Endothelial cell of umbilical vein (primary cell): ENCODE data around the gene KCNA3. TPM values are rescaled to one million over a fixed set of nuclear protein-coding genes. Genes with fewer than 3 reads are reported as not detected.

ENCODE experiments used
- BruUV-seq: library from RNA; stranded (reverse); fragments of 400-500 nt; replicated peaks from 2 replicates; lab custom pipeline; 2021; lab: Mats Ljungman, UMichigan
- CTCF ChIA-PET: fragments of 300-600, 350-600 bp; sonication (Branson Sonifier 250); formaldehyde crosslinking; loops from one replicate; lab custom pipeline; 2021; ENCODE audit warnings: antibody characterized with exemption, inconsistent platforms; lab: Charles Lee
- POLR2A ChIA-PET: fragments of 300-600, 350-600 bp; sonication (Branson Sonifier 250); formaldehyde crosslinking; loops from one replicate; lab custom pipeline; 2021; ENCODE audit warnings: antibody characterized with exemption, inconsistent platforms; lab: Charles Lee
- DNase-seq: peaks from one replicate; pipeline ENCODE4 v3.0.0-alpha.2; 2011; ENCODE audit warnings: low read depth, low spot score
- FAIRE-seq: peaks from 2 replicates; lab custom pipeline; 2011; peaks lifted over from hg19 to GRCh38; lab: Jason Lieb, UNC
- H2AFZ ChIP-seq: 2 replicates; pipeline ENCODE4 v1.6.0; 2012; ENCODE audit warnings: low read depth, low read length, control low read depth, inconsistent platforms
- H3K27ac ChIP-seq: 2 replicates; pipeline ENCODE4 v1.5.1; 2011; ENCODE audit warnings: low read depth, mild to moderate bottlenecking, control low read depth, low read length, moderate library complexity; ENCODE audit not compliant: insufficient read depth
- H3K27me3 ChIP-seq, 2 experiments: 2 replicates each; pipeline versions ENCODE4 v1.6.0 to v1.6.1; 2011; ENCODE audit warnings: low read length in 2 of 2, mixed read lengths in 1 of 2; ENCODE audit not compliant: control insufficient read depth in 2 of 2, insufficient read depth in 2 of 2
- H3K36me3 ChIP-seq, 2 experiments: 2 replicates in 1 of 2; 3 replicates in 1 of 2; pipeline ENCODE4 v1.5.1; 2011; ENCODE audit warnings: low read length in 2 of 2, mild to moderate bottlenecking in 1 of 2, moderate library complexity in 1 of 2; ENCODE audit not compliant: control insufficient read depth in 2 of 2, insufficient read depth in 2 of 2; ENCODE audit errors: extremely low read depth in 1 of 2
- H3K4me1 ChIP-seq: 3 replicates; pipeline ENCODE4 v1.5.1; 2011; ENCODE audit warnings: mild to moderate bottlenecking, low read length; ENCODE audit not compliant: control insufficient read depth, insufficient read depth; ENCODE audit errors: extremely low read depth
- H3K4me2 ChIP-seq: 2 replicates; pipeline ENCODE4 v1.6.1; 2011; ENCODE audit warnings: low read length, control low read depth, mixed read lengths; ENCODE audit not compliant: insufficient read depth
- H3K4me3 ChIP-seq, 3 experiments: fragments of 200-600 bp in 1 of 3; sonication (generic), shearing (Covaris generic) in 1 of 3; replicated peaks in 1 of 3; 2 replicates each; pipeline ENCODE4 v1.5.1; 2011 to 2016; ENCODE audit warnings: control low read depth in 3 of 3, low read length in 3 of 3, mild to moderate bottlenecking in 2 of 3, inconsistent platforms in 1 of 3, low read depth in 1 of 3, moderate library complexity in 1 of 3; ENCODE audit not compliant: insufficient read depth in 1 of 3
- H3K79me2 ChIP-seq: 2 replicates; pipeline ENCODE4 v1.6.0; 2012; ENCODE audit warnings: low read length, inconsistent platforms; ENCODE audit not compliant: control insufficient read depth, insufficient read depth
- H3K9ac ChIP-seq: replicated peaks from 2 replicates; pipeline ENCODE3; 2011; ENCODE audit warnings: low read length, control low read depth; ENCODE audit not compliant: insufficient read depth; ENCODE audit errors: extremely low read depth
- H3K9me1 ChIP-seq: replicated peaks from 3 replicates; pipeline ENCODE4 v1.6.0; 2011; ENCODE audit warnings: mild to moderate bottlenecking, low read length; ENCODE audit not compliant: control insufficient read depth, insufficient read depth; ENCODE audit errors: extremely low read depth
- H3K9me3 ChIP-seq: replicated peaks from 2 replicates; pipeline ENCODE4 v1.5.1; 2012; ENCODE audit warnings: low read length, inconsistent platforms; ENCODE audit not compliant: control insufficient read depth, insufficient read depth
- H4K20me1 ChIP-seq: replicated peaks from 2 replicates; pipeline ENCODE3; 2011; ENCODE audit warnings: mild to moderate bottlenecking, low read length; ENCODE audit not compliant: control insufficient read depth, insufficient read depth; ENCODE audit errors: extremely low read depth
- EZH2 ChIP-seq: IDR thresholded peaks from 2 replicates; pipeline ENCODE4 v1.6.1; 2012; ENCODE audit warnings: borderline replicate concordance, low read depth, mild to moderate bottlenecking, moderate library complexity, low read length, inconsistent platforms; ENCODE audit not compliant: severe bottlenecking
- FOS ChIP-seq: IDR thresholded peaks from 2 replicates; pipeline ENCODE4 v1.6.1; 2011; ENCODE audit warnings: mild to moderate bottlenecking, low read length, moderate library complexity, borderline replicate concordance; ENCODE audit not compliant: insufficient read depth
- GATA2 ChIP-seq: IDR thresholded peaks from 2 replicates; pipeline ENCODE4 v1.7.0; 2011; ENCODE audit warnings: low read depth, mild to moderate bottlenecking, moderate library complexity, mixed read lengths, low read length; ENCODE audit not compliant: insufficient read length, insufficient read depth
- JUN ChIP-seq: IDR thresholded peaks from 2 replicates; pipeline ENCODE4 v1.6.1; 2011; ENCODE audit warnings: borderline replicate concordance, low read depth; ENCODE audit not compliant: insufficient read length, insufficient read depth
- MYC ChIP-seq: IDR thresholded peaks from one replicate; pipeline ENCODE4 v1.6.1; 2011; ENCODE audit warnings: mild to moderate bottlenecking, low read depth, low read length
- POLR2A ChIP-seq: IDR thresholded peaks from 2 replicates; pipeline ENCODE4 v1.6.1; 2012; ENCODE audit warnings: low read depth, mild to moderate bottlenecking, control low read depth, low read length
- POLR2AphosphoS5 ChIP-seq: IDR thresholded peaks from 2 replicates; pipeline ENCODE4 v1.6.1; 2012; ENCODE audit warnings: low read depth, mild to moderate bottlenecking, control low read depth, low read length, moderate library complexity; ENCODE audit not compliant: insufficient read depth
- dilution Hi-C: fragments of 300-500 bp; cut with MboI; formaldehyde crosslinking; loops from one replicate; pipeline ENCODE4 v1.15.0; 2019; ENCODE audit warnings: low sequenced_read_pairs; ENCODE audit not compliant: extremely low pct_ligation_motif_present
- intact Hi-C: fragments of 100-400 bp; cut with micrococcal nuclease; formaldehyde crosslinking; loops from one replicate; pipeline ENCODE4 v1.10.0; 2022
- polyA plus RNA-seq, 4 experiments: library from polyadenylated mRNA; depleted of rRNA in 3 of 4; stranded (reverse) in 3 of 4; unstranded in 1 of 4; fragments of >200 nt; gene quantifications; 2 replicates each; pipeline versions ENCODE4 v1.2.1 to v1.2.3, GENCODE V29; 2011 to 2012; ENCODE audit warnings: missing spikeins in 1 of 4
- total RNA-seq: library from RNA; stranded (reverse); gene quantifications from 2 replicates; pipeline ENCODE4 v1.2.3, GENCODE V29; 2021
- TF ChIP-seq, protein P1 (sequence below): IDR thresholded peaks from 2 replicates; pipeline ENCODE4 v1.6.1; 2011; ENCODE audit not compliant: insufficient read depth, insufficient read length
- TF ChIP-seq, protein P2 (sequence below), 2 donors: IDR thresholded peaks; 1 replicate in 1 of 2; 2 replicates in 1 of 2; pipeline ENCODE4 v1.5.1; 2011; ENCODE audit warnings: low read length in 2 of 2, mild to moderate bottlenecking in 2 of 2, moderate library complexity in 2 of 2, control low read depth in 1 of 2, inconsistent platforms in 1 of 2, low read depth in 1 of 2; ENCODE audit not compliant: insufficient read depth in 1 of 2; ENCODE audit errors: extremely low read depth in 1 of 2

Gene KCNA3
- total and polyA plus RNA-seq, 2 donors (not counting 3 experiments of a cell fraction or from before 2014, with no cell fraction given) = not detected

DNA sequence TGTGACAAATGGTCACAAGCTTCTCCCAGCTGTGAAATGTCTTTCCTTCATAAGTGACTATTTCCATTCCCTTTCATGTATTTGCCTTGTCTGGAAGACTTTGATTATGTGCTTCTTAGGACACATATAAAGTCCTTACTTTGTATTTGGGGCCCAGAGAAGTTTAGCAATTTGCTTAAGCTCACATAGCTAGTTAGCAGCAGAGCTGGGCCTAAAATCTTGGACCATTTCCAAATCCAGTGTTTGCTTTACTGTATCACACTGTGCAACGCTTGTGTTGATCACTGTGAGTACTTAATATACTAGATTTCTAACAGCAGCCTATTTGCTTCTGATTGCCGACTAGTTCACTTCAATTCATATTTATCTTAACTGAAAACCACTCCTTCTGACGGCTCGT is 2.2 kb upstream of the KCNA3 start:
- TF ChIP-seq FOS (no peak), EZH2 (no peak), GATA2 (no peak), POLR2A (no peak), JUN (no peak), POLR2AphosphoS5 (no peak), MYC (no peak)
- TF ChIP-seq, protein P1, sequence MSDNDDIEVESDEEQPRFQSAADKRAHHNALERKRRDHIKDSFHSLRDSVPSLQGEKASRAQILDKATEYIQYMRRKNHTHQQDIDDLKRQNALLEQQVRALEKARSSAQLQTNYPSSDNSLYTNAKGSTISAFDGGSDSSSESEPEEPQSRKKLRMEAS = no peak
- TF ChIP-seq, protein P2, sequence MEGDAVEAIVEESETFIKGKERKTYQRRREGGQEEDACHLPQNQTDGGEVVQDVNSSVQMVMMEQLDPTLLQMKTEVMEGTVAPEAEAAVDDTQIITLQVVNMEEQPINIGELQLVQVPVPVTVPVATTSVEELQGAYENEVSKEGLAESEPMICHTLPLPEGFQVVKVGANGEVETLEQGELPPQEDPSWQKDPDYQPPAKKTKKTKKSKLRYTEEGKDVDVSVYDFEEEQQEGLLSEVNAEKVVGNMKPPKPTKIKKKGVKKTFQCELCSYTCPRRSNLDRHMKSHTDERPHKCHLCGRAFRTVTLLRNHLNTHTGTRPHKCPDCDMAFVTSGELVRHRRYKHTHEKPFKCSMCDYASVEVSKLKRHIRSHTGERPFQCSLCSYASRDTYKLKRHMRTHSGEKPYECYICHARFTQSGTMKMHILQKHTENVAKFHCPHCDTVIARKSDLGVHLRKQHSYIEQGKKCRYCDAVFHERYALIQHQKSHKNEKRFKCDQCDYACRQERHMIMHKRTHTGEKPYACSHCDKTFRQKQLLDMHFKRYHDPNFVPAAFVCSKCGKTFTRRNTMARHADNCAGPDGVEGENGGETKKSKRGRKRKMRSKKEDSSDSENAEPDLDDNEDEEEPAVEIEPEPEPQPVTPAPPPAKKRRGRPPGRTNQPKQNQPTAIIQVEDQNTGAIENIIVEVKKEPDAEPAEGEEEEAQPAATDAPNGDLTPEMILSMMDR (IDR thresholded peaks at IDR 0.05; ENCODE audit: extremely low read depth in 1 of 2, insufficient read depth in 1 of 2, low read depth in 1 of 2, low read length in 2 of 2) = no peak
- ChIA-PET POLR2A (no interaction called here), CTCF (interaction anchor here (1.2 to 1.4 kb wide), 2 partner anchors 10 to 89 kb away, joined by 3 read pairs; no protein-coding TSS in a partner anchor)
- intact Hi-C loops = no loop called here
- no TSS peak for BruUV-seq
- no peak for DNase-seq
- no peaks in the 10 kb centered on the region for H3K36me3 ChIP-seq
- no peak overlapping the region for H3K9ac ChIP-seq
- no peak overlapping the region for H2AFZ ChIP-seq
- no peaks in the 10 kb centered on the region for H3K9me3 ChIP-seq
- H3K4me2 ChIP-seq = no peak overlapping the region
- H3K4me3 ChIP-seq = no peak overlapping the region
- H3K27ac ChIP-seq = no peak overlapping the region
- H3K4me1 ChIP-seq = peaks cover 2% of the 10 kb centered on the region
- H4K20me1 ChIP-seq = no peaks in the 10 kb centered on the region
- dilution Hi-C loops = no loop called here
- H3K79me2 ChIP-seq = no peaks in the 10 kb centered on the region
- FAIRE-seq = no peak
- H3K27me3 ChIP-seq = peaks cover 34 to 53% of the 10 kb centered on the region in 2 experiments
- H3K9me1 ChIP-seq = no peaks in the 10 kb centered on the region
